Endothelial cell of umbilical vein (primary cell): ENCODE results near the gene IQSEC3.
"Not testable (repeated sequence)": the region's sequence is repeated elsewhere in the genome, so short reads cannot be mapped to it uniquely, and the experiment has no call there.

Experiments used
- EZH2 ChIP-seq: IDR thresholded peaks from 2 replicates; pipeline ENCODE4 v1.6.1; 2012; ENCODE audit warnings: borderline replicate concordance, low read depth, mild to moderate bottlenecking, moderate library complexity, low read length, inconsistent platforms; ENCODE audit not compliant: severe bottlenecking
- FOS ChIP-seq: IDR thresholded peaks from 2 replicates; pipeline ENCODE4 v1.6.1; 2011; ENCODE audit warnings: mild to moderate bottlenecking, low read length, moderate library complexity, borderline replicate concordance; ENCODE audit not compliant: insufficient read depth
- GATA2 ChIP-seq: IDR thresholded peaks from 2 replicates; pipeline ENCODE4 v1.7.0; 2011; ENCODE audit warnings: low read depth, mild to moderate bottlenecking, moderate library complexity, mixed read lengths, low read length; ENCODE audit not compliant: insufficient read length, insufficient read depth
- JUN ChIP-seq: IDR thresholded peaks from 2 replicates; pipeline ENCODE4 v1.6.1; 2011; ENCODE audit warnings: borderline replicate concordance, low read depth; ENCODE audit not compliant: insufficient read length, insufficient read depth
- MAX ChIP-seq: IDR thresholded peaks from 2 replicates; pipeline ENCODE4 v1.6.1; 2011; ENCODE audit not compliant: insufficient read depth, insufficient read length
- MYC ChIP-seq: IDR thresholded peaks from one replicate; pipeline ENCODE4 v1.6.1; 2011; ENCODE audit warnings: mild to moderate bottlenecking, low read depth, low read length
- POLR2A ChIP-seq: IDR thresholded peaks from 2 replicates; pipeline ENCODE4 v1.6.1; 2012; ENCODE audit warnings: low read depth, mild to moderate bottlenecking, control low read depth, low read length
- POLR2AphosphoS5 ChIP-seq: IDR thresholded peaks from 2 replicates; pipeline ENCODE4 v1.6.1; 2012; ENCODE audit warnings: low read depth, mild to moderate bottlenecking, control low read depth, low read length, moderate library complexity; ENCODE audit not compliant: insufficient read depth
- TF ChIP-seq, protein P1 (sequence below), 2 donors: IDR thresholded peaks; 1 replicate in 1 of 2; 2 replicates in 1 of 2; pipeline ENCODE4 v1.5.1; 2011; ENCODE audit warnings: low read length in 2 of 2, mild to moderate bottlenecking in 2 of 2, moderate library complexity in 2 of 2, control low read depth in 1 of 2, inconsistent platforms in 1 of 2, low read depth in 1 of 2; ENCODE audit not compliant: insufficient read depth in 1 of 2; ENCODE audit errors: extremely low read depth in 1 of 2

GRCh38 chr12:47699-48226 lies 18.8 kb upstream of the IQSEC3 start:
- TF ChIP-seq, protein P1, sequence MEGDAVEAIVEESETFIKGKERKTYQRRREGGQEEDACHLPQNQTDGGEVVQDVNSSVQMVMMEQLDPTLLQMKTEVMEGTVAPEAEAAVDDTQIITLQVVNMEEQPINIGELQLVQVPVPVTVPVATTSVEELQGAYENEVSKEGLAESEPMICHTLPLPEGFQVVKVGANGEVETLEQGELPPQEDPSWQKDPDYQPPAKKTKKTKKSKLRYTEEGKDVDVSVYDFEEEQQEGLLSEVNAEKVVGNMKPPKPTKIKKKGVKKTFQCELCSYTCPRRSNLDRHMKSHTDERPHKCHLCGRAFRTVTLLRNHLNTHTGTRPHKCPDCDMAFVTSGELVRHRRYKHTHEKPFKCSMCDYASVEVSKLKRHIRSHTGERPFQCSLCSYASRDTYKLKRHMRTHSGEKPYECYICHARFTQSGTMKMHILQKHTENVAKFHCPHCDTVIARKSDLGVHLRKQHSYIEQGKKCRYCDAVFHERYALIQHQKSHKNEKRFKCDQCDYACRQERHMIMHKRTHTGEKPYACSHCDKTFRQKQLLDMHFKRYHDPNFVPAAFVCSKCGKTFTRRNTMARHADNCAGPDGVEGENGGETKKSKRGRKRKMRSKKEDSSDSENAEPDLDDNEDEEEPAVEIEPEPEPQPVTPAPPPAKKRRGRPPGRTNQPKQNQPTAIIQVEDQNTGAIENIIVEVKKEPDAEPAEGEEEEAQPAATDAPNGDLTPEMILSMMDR (IDR thresholded peaks at IDR 0.05; ENCODE audit: extremely low read depth in 1 of 2, insufficient read depth in 1 of 2, low read depth in 1 of 2, low read length in 2 of 2), result not testable (repeated sequence)
- TF ChIP-seq EZH2, POLR2A, FOS, MAX, JUN, POLR2AphosphoS5, MYC, GATA2: not testable (repeated sequence)
